SU-DHL-6 (cell line): Measurements from ENCODE around the gene ZDHHC7.

ENCODE experiments used
- H2AFZ ChIP-seq: fragments of 200-600 bp; sonication (generic); 2 replicates; pipeline ENCODE4 v1.6.1; 2014; ENCODE audit warnings: low read depth, mild to moderate bottlenecking, moderate library complexity, mixed read lengths, antibody characterized with exemption, low read length; ENCODE audit not compliant: severe bottlenecking
- H3F3A ChIP-seq: fragments of 200-600 bp; shearing (Covaris generic); 2 replicates; pipeline ENCODE4 v1.6.0; 2016; ENCODE audit warnings: antibody characterized with exemption, mild to moderate bottlenecking; ENCODE audit not compliant: insufficient read depth
- H3K27ac ChIP-seq: fragments of 200-600 bp; sonication (generic); 2 replicates; pipeline ENCODE4 v1.5.1; 2016; ENCODE audit warnings: low read depth, mild to moderate bottlenecking, low read length, moderate library complexity, mixed read lengths
- H3K27me3 ChIP-seq: fragments of 200-600 bp; sonication (generic), shearing (Covaris generic); 2 replicates; pipeline ENCODE4 v1.6.0; 2014; ENCODE audit warnings: mild to moderate bottlenecking, low read length
- H3K36me3 ChIP-seq: fragments of 200-600 bp; sonication (generic); 2 replicates; pipeline ENCODE4 v1.6.1; 2014; ENCODE audit warnings: mild to moderate bottlenecking, low read length, mixed read lengths
- H3K4me2 ChIP-seq: fragments of 300-600, 200-600 bp; shearing (Covaris generic), sonication (generic); 2 replicates; pipeline ENCODE4 v1.6.0; 2014; ENCODE audit warnings: low read length, low read depth, mild to moderate bottlenecking; ENCODE audit not compliant: poor library complexity, severe bottlenecking
- H3K4me3 ChIP-seq: fragments of 200-600 bp; sonication (generic); 2 replicates; pipeline ENCODE4 v1.5.1; 2014; ENCODE audit warnings: antibody characterized with exemption, low read length, mild to moderate bottlenecking, mixed read lengths; ENCODE audit not compliant: insufficient read depth, poor library complexity, severe bottlenecking
- H3K79me2 ChIP-seq: fragments of 200-600 bp; sonication (generic); 2 replicates; pipeline ENCODE4 v1.6.1; 2014; ENCODE audit warnings: mild to moderate bottlenecking, low read length, moderate library complexity; ENCODE audit not compliant: insufficient read depth
- H3K9ac ChIP-seq: fragments of 200-600 bp; sonication (generic); 2 replicates; pipeline ENCODE4 v1.7.0; 2014; ENCODE audit warnings: mild to moderate bottlenecking, low read length
- H3K9me2 ChIP-seq: fragments of 200-600 bp; sonication (generic); replicated peaks from 2 replicates; pipeline ENCODE4 v1.6.1; 2014; ENCODE audit warnings: low read length; ENCODE audit not compliant: insufficient read depth
- H3K9me3 ChIP-seq: fragments of 200-600 bp; sonication (generic); 2 replicates; pipeline ENCODE4 v1.6.1; 2014; ENCODE audit warnings: low read length, mixed read lengths; ENCODE audit not compliant: insufficient read depth
- H4K20me1 ChIP-seq: fragments of 200-600 bp; sonication (generic); 2 replicates; pipeline ENCODE4 v1.6.1; 2014; ENCODE audit warnings: low read depth, mild to moderate bottlenecking, antibody characterized with exemption, low read length, moderate library complexity, mixed read lengths
- CTCF ChIP-seq: fragments of 200-600 bp; sonication (generic); IDR thresholded peaks from one replicate; pipeline ENCODE4 v1.5.1; 2017; ENCODE audit warnings: antibody characterized with exemption, mild to moderate bottlenecking, low read length, moderate library complexity; ENCODE audit not compliant: insufficient read depth, poor library complexity, severe bottlenecking
- EZH2phosphoT487 ChIP-seq: fragments of 200-600 bp; sonication (generic), shearing (Covaris generic); conservative IDR thresholded peaks from 2 replicates; pipeline ENCODE4 v1.6.1; 2018; ENCODE audit warnings: mild to moderate bottlenecking, antibody characterized with exemption, low read length, moderate library complexity, mixed read lengths

Gene ZDHHC7

GRCh38 chr16:85025781-85026653, 14.7 kb upstream of the ZDHHC7 start:
- Histone ChIP-seq H3K4me3 (no peak overlapping the region), H2AFZ (no peak overlapping the region)

GRCh38 chr16:85019659-85020245, 8.4 kb upstream of the ZDHHC7 start:
- Histone ChIP-seq H3F3A (no peaks in the 10 kb centered on the region), H3K4me3 (no peak overlapping the region), H3K27ac (no peak overlapping the region), H3K79me2 (no peaks in the 10 kb centered on the region), H3K27me3 (no peaks in the 10 kb centered on the region), H3K9ac (no peak overlapping the region), H4K20me1 (no peaks in the 10 kb centered on the region), H3K9me2 (no peaks in the 10 kb centered on the region), H3K4me2 (no peak overlapping the region), H3K9me3 (no peaks in the 10 kb centered on the region), H3K36me3 (no peaks in the 10 kb centered on the region), H2AFZ (no peak overlapping the region)
- TF ChIP-seq EZH2phosphoT487: no peak
- no peak for TF ChIP-seq CTCF

More at GRCh38 chr16:85025781-85026653, 14.7 kb upstream of the ZDHHC7 start:
- Histone ChIP-seq H3K79me2 (no peaks in the 10 kb centered on the region), H3F3A (no peaks in the 10 kb centered on the region), H3K27ac (no peak overlapping the region), H3K4me2 (no peak overlapping the region), H3K9me3 (no peaks in the 10 kb centered on the region), H3K27me3 (no peaks in the 10 kb centered on the region), H3K36me3 (no peaks in the 10 kb centered on the region), H3K9ac (no peak overlapping the region), H3K9me2 (no peaks in the 10 kb centered on the region), H4K20me1 (no peaks in the 10 kb centered on the region)
- TF ChIP-seq EZH2phosphoT487 (no peak), CTCF (no peak)

GRCh38 chr16:85018529-85019236, 7.3 kb upstream of the ZDHHC7 start:
- Histone ChIP-seq H3K4me2 (no peak overlapping the region), H3K4me3 (no peak overlapping the region)
- TF ChIP-seq EZH2phosphoT487 (no peak), CTCF (no peak)

More at GRCh38 chr16:85018529-85019236, 7.3 kb upstream of the ZDHHC7 start:
- Histone ChIP-seq H3K27ac (no peak overlapping the region), H3K9me2 (no peaks in the 10 kb centered on the region), H3F3A (no peaks in the 10 kb centered on the region), H3K9ac (no peak overlapping the region), H3K27me3 (no peaks in the 10 kb centered on the region), H3K9me3 (no peaks in the 10 kb centered on the region), H2AFZ (no peak overlapping the region), H3K36me3 (no peaks in the 10 kb centered on the region), H3K79me2 (no peaks in the 10 kb centered on the region), H4K20me1 (no peaks in the 10 kb centered on the region)
